Common myeloid progenitor, CD34-positive (primary cell): ENCODE data around the gene GPR35.
"Not testable (repeated sequence)": the region's sequence is repeated elsewhere in the genome, so short reads cannot be mapped to it uniquely, and the experiment has no call there.

Experiments
- CTCF ChIA-PET: fragments of 350-600 bp; sonication (Branson Sonifier 250); formaldehyde crosslinking; loops from one replicate; lab custom pipeline; 2021; ENCODE audit warnings: antibody characterized with exemption; lab: Charles Lee
- POLR2A ChIA-PET: fragments of 350-600 bp; sonication (Branson Sonifier 250); formaldehyde crosslinking; loops from one replicate; lab custom pipeline; 2021; ENCODE audit warnings: antibody characterized with exemption; lab: Charles Lee
- DNase-seq, 3 donors: peaks; one replicate each; pipeline versions ENCODE4 v3.0.0 to v3.0.0-alpha.2; 2013
- H3K27ac ChIP-seq, 2 experiments: 1 replicate in 1 of 2; 2 replicates in 1 of 2; pipeline ENCODE4 v1.7.0; 2013; ENCODE audit warnings: inconsistent platforms in 2 of 2, low read length in 2 of 2, mild to moderate bottlenecking in 2 of 2, low read depth in 1 of 2, moderate library complexity in 1 of 2; ENCODE audit not compliant: severe bottlenecking in 2 of 2, insufficient read depth in 1 of 2, poor library complexity in 1 of 2
- H3K27me3 ChIP-seq, 5 experiments: replicated peaks in 2 of 5; 1 replicate in 3 of 5; 2 replicates in 2 of 5; pipeline versions ENCODE4 v1.6.1 to v1.7.0; 2013; ENCODE audit warnings: low read length in 4 of 5, mild to moderate bottlenecking in 2 of 5, moderate library complexity in 2 of 5, inconsistent platforms in 1 of 5; ENCODE audit not compliant: insufficient read depth in 5 of 5, control insufficient read depth in 4 of 5
- H3K36me3 ChIP-seq, 4 experiments: 1 replicate in 2 of 4; 2 replicates in 2 of 4; pipeline versions ENCODE4 v1.6.1 to v1.7.0; 2013; ENCODE audit warnings: low read length in 3 of 4, control low read depth in 1 of 4, mild to moderate bottlenecking in 1 of 4; ENCODE audit not compliant: control insufficient read depth in 4 of 4, insufficient read depth in 4 of 4
- H3K4me1 ChIP-seq, 4 experiments: 1 replicate in 3 of 4; 2 replicates in 1 of 4; pipeline versions ENCODE4 v1.6.1 to v1.7.1; 2013; ENCODE audit warnings: low read length in 3 of 4, mild to moderate bottlenecking in 3 of 4, control low read depth in 1 of 4, inconsistent platforms in 1 of 4, moderate library complexity in 1 of 4; ENCODE audit not compliant: control insufficient read depth in 4 of 4, insufficient read depth in 4 of 4; ENCODE audit errors: control extremely low read depth in 1 of 4
- H3K4me3 ChIP-seq, 7 experiments: 1 replicate in 4 of 7; 2 replicates in 3 of 7; pipeline versions ENCODE4 v1.5.1 to v1.7.0; 2013; ENCODE audit warnings: mild to moderate bottlenecking in 7 of 7, low read length in 6 of 7, moderate library complexity in 6 of 7, inconsistent platforms in 2 of 7, low read depth in 2 of 7, control low read depth in 1 of 7; ENCODE audit not compliant: insufficient read depth in 4 of 7, control insufficient read depth in 1 of 7; ENCODE audit errors: extremely low read depth in 1 of 7
- H3K9me3 ChIP-seq, 5 experiments: 1 replicate in 4 of 5; 2 replicates in 1 of 5; pipeline versions ENCODE4 v1.6.1 to v1.7.1; 2013; ENCODE audit warnings: low read length in 4 of 5, mild to moderate bottlenecking in 2 of 5, inconsistent platforms in 1 of 5, low read depth in 1 of 5, moderate library complexity in 1 of 5; ENCODE audit not compliant: control insufficient read depth in 4 of 5, insufficient read depth in 2 of 5; ENCODE audit errors: control extremely low read depth in 1 of 5
- WGBS: methylation state at CpG from one replicate; pipeline ENCODE4 v1.1.5; 2013; ENCODE audit not compliant: insufficient coverage; 5-methylcytosine and 5-hydroxymethylcytosine counted together

The GPR35 gene

GRCh38 chr2:240655931-240656886, 30.9 kb downstream of the GPR35 start:
- 49% methylated on average over 5 of the region's 10 CpGs for WGBS
- DNase-seq, result peak; percentile 72 to 90 (median 88)
- H3K4me3 ChIP-seq, result no peak overlapping the region
- H3K27ac ChIP-seq, result no peak overlapping the region
- CTCF ChIA-PET, result interaction anchor here (1.0 to 1.6 kb wide), 2 partner anchors 12 to 13 kb away, joined by 4 read pairs; no protein-coding TSS in a partner anchor
- peaks cover 3 to 52% (median 12%) of the 10 kb centered on the region in 5 experiments for H3K27me3 ChIP-seq
- H3K36me3 ChIP-seq, result no peaks in the 10 kb centered on the region
- peaks cover 0 to 15% (median 8%) of the 10 kb centered on the region in 4 experiments for H3K4me1 ChIP-seq
- peaks cover 0 to 10% (median 5%) of the 10 kb centered on the region in 5 experiments for H3K9me3 ChIP-seq
- POLR2A ChIA-PET, result interaction anchor here (0.6 to 0.7 kb wide), 2 partner anchors 17 to 142 kb away, joined by 3 to 4 read pairs; no protein-coding TSS in a partner anchor

GRCh38 chr2:240659883-240660282, 34.6 kb downstream of the GPR35 start:
- peaks cover 0 to 15% (median 8%) of the 10 kb centered on the region in 4 experiments for H3K4me1 ChIP-seq
- H3K27ac ChIP-seq, H3K36me3 ChIP-seq, POLR2A ChIA-PET, CTCF ChIA-PET, DNase-seq, H3K4me3 ChIP-seq: not testable (repeated sequence)
- no CpG with 5 or more reads among the region's 7 CpGs for WGBS
- H3K27me3 ChIP-seq, result peaks cover 7 to 35% (median 10%) of the 10 kb centered on the region in 5 experiments
- peaks cover 0 to 15% (median 4%) of the 10 kb centered on the region in 5 experiments for H3K9me3 ChIP-seq

- 90% methylated on average over 3 of the region's 3 CpGs for WGBS
- DNase-seq, result no peak
- no peak overlapping the region for H3K4me3 ChIP-seq
- H3K36me3 ChIP-seq, result no peaks in the 10 kb centered on the region
- CTCF ChIA-PET, result no interaction called here
- POLR2A ChIA-PET, result no interaction called here
- no peaks in the 10 kb centered on the region for H3K4me1 ChIP-seq
- H3K27me3 ChIP-seq, result peaks cover 3 to 21% (median 13%) of the 10 kb centered on the region in 5 experiments
- H3K27ac ChIP-seq, result no peak overlapping the region
- H3K9me3 ChIP-seq, result peaks cover 0 to 15% (median 5%) of the 10 kb centered on the region in 5 experiments
Measured at GRCh38 chr2:240662681-240663080, 37.4 kb downstream of the GPR35 start.

- Histone ChIP-seq H3K4me1 (no peaks in the 10 kb centered on the region), H3K27me3 (peaks cover 3 to 17% (median 14%) of the 10 kb centered on the region in 5 experiments), H3K36me3 (no peaks in the 10 kb centered on the region), H3K27ac (no peak overlapping the region), H3K4me3 (no peak overlapping the region), H3K9me3 (peaks cover 0 to 15% (median 5%) of the 10 kb centered on the region in 5 experiments)
- POLR2A ChIA-PET, result no interaction called here
- 80% methylated on average over 3 of the region's 6 CpGs for WGBS
- no peak for DNase-seq
- CTCF ChIA-PET, result no interaction called here
Measured at GRCh38 chr2:240663546-240664190, 38.4 kb downstream of the GPR35 start.

GRCh38 chr2:240664622-240665021, 39.3 kb downstream of the GPR35 start:
- Histone ChIP-seq H3K36me3 (no peaks in the 10 kb centered on the region), H3K4me3 (no peak overlapping the region), H3K27me3 (peaks cover 3 to 13% (median 9%) of the 10 kb centered on the region in 5 experiments), H3K27ac (no peak overlapping the region), H3K4me1 (no peaks in the 10 kb centered on the region), H3K9me3 (peaks cover 0 to 15% (median 5%) of the 10 kb centered on the region in 5 experiments)
- ChIA-PET CTCF (no interaction called here), POLR2A (no interaction called here)
- no CpG with 5 or more reads among the region's 1 CpG for WGBS
- no peak for DNase-seq

GRCh38 chr2:240670402-240670801, 45.1 kb downstream of the GPR35 start:
- ChIA-PET POLR2A (interaction anchor here (0.5 kb wide), 1 partner anchor 38 kb away, joined by 6 read pairs; no protein-coding TSS in a partner anchor), CTCF (no interaction called here)
- DNase-seq, result no peak
- 83% methylated on average over 7 of the region's 7 CpGs for WGBS
- Histone ChIP-seq H3K36me3 (no peaks in the 10 kb centered on the region), H3K27me3 (peaks cover 7 to 50% (median 10%) of the 10 kb centered on the region in 5 experiments), H3K4me3 (no peak overlapping the region), H3K27ac (no peak overlapping the region), H3K9me3 (peaks cover 0 to 3% (median 0%) of the 10 kb centered on the region in 5 experiments), H3K4me1 (peaks cover 0 to 6% (median 3%) of the 10 kb centered on the region in 4 experiments)
